Thoracic aorta (tissue), 2 donors: ENCODE results near the gene CACNA2D1. TPM values are rescaled to one million over a fixed set of nuclear protein-coding genes. Genes with fewer than 3 reads are reported as not detected.

Experiments
- ATAC-seq: fragments of 150-250 bp; one replicate; pipeline ENCODE4 v1.8.0; 2017; ENCODE audit warnings: low read depth; ENCODE audit not compliant: insufficient number of reproducible peaks, low FRiP score
- DNase-seq: peaks from one replicate; pipeline ENCODE4 v3.0.0-alpha.2; 2020; ENCODE audit warnings: low spot score
- H3K27ac ChIP-seq, 2 donors: fragments of 200-600 bp; sonication (generic); 1 replicate in 1 of 2; 2 replicates in 1 of 2; pipeline ENCODE4 v1.5.1; 2016; ENCODE audit warnings: mild to moderate bottlenecking in 2 of 2, moderate library complexity in 2 of 2
- H3K27me3 ChIP-seq: fragments of 200-600 bp; sonication (generic); replicated peaks from 2 replicates; pipeline ENCODE4 v1.6.0; 2016; ENCODE audit warnings: mild to moderate bottlenecking; ENCODE audit not compliant: insufficient read depth
- H3K36me3 ChIP-seq: fragments of 200-600 bp; sonication (generic); one replicate; pipeline ENCODE4 v1.5.1; 2016
- H3K4me1 ChIP-seq, 2 donors: fragments of 200-600 bp; sonication (generic); 1 replicate in 1 of 2; 2 replicates in 1 of 2; pipeline versions ENCODE4 v1.5.1 to v1.6.0; 2016; ENCODE audit warnings: low read depth in 2 of 2, mild to moderate bottlenecking in 1 of 2; ENCODE audit not compliant: control insufficient read depth in 1 of 2
- H3K4me3 ChIP-seq: fragments of 200-600 bp; sonication (generic); 2 replicates; pipeline ENCODE4 v1.5.1; 2016; ENCODE audit warnings: mild to moderate bottlenecking
- H3K9me3 ChIP-seq: fragments of 200-600 bp; sonication (generic); 2 replicates; pipeline ENCODE4 v1.5.1; 2016
- CTCF ChIP-seq: fragments of 200-600 bp; sonication (generic); IDR thresholded peaks from one replicate; pipeline ENCODE4 v1.5.1; 2019; ENCODE audit warnings: antibody characterized with exemption
- total RNA-seq, 2 donors: library from RNA; depleted of rRNA; stranded (reverse); fragments of >200 nt; gene quantifications; one replicate each; pipeline versions ENCODE4 v1.1.0 to v1.2.3, GENCODE V29; 2016

The CACNA2D1 gene
- total RNA-seq, 2 donors from 2014 or later, result 44.4 to 44.7 TPM

GRCh38 chr7:82339958-82340357, 103.6 kb downstream of the CACNA2D1 start:
- no peak for DNase-seq
- Histone ChIP-seq H3K4me3 (no peak overlapping the region), H3K36me3 (no peaks in the 10 kb centered on the region), H3K27ac (no peak overlapping the region), H3K9me3 (no peaks in the 10 kb centered on the region), H3K4me1 (no peaks in the 10 kb centered on the region), H3K27me3 (no peaks in the 10 kb centered on the region)
- no peak for TF ChIP-seq CTCF
- ATAC-seq, result no peak

- Histone ChIP-seq H3K27ac (no peak overlapping the region), H3K36me3 (no peaks in the 10 kb centered on the region), H3K9me3 (no peaks in the 10 kb centered on the region), H3K4me1 (no peaks in the 10 kb centered on the region), H3K27me3 (no peaks in the 10 kb centered on the region), H3K4me3 (no peak overlapping the region)
- no peak for ATAC-seq
- no peak for TF ChIP-seq CTCF
- DNase-seq, result no peak
Observed at GRCh38 chr7:82335927-82336326, 107.7 kb downstream of the CACNA2D1 start.

GRCh38 chr7:82335001-82335400, 108.6 kb downstream of the CACNA2D1 start:
- H3K4me3 ChIP-seq, result no peak overlapping the region
- no peak overlapping the region for H3K27ac ChIP-seq
- H3K36me3 ChIP-seq, result no peaks in the 10 kb centered on the region
- ATAC-seq, result no peak
- no peaks in the 10 kb centered on the region for H3K27me3 ChIP-seq
- TF ChIP-seq CTCF, result no peak
- no peaks in the 10 kb centered on the region for H3K4me1 ChIP-seq
- H3K9me3 ChIP-seq, result no peaks in the 10 kb centered on the region
- DNase-seq, result no peak

- Histone ChIP-seq H3K27me3 (no peaks in the 10 kb centered on the region), H3K4me3 (no peak overlapping the region), H3K27ac (no peak overlapping the region), H3K4me1 (no peaks in the 10 kb centered on the region), H3K9me3 (no peaks in the 10 kb centered on the region), H3K36me3 (no peaks in the 10 kb centered on the region)
- ATAC-seq (no peak), DNase-seq (no peak)
- TF ChIP-seq CTCF, result no peak
Observed at GRCh38 chr7:82331234-82331633, 112.3 kb downstream of the CACNA2D1 start.

- no peaks in the 10 kb centered on the region for H3K9me3 ChIP-seq
- no peaks in the 10 kb centered on the region for H3K4me1 ChIP-seq
- DNase-seq, result no peak
- no peak for ATAC-seq
- no peak overlapping the region for H3K27ac ChIP-seq
- no peaks in the 10 kb centered on the region for H3K36me3 ChIP-seq
- H3K4me3 ChIP-seq, result no peak overlapping the region
- TF ChIP-seq CTCF, result no peak
- no peaks in the 10 kb centered on the region for H3K27me3 ChIP-seq
Observed at GRCh38 chr7:82330706-82331215, 112.8 kb downstream of the CACNA2D1 start.
